GM10847 (cell line): ENCODE measurements around the gene GPRIN3.

Source experiments
- POLR2A ChIP-seq: IDR thresholded peaks from 2 replicates; pipeline ENCODE4 v1.6.1; 2011; ENCODE audit not compliant: insufficient read length; ENCODE audit errors: extremely low read depth

GPRIN3 gene

GRCh38 chr4:89283226-89284009 is 24.2 kb downstream of the GPRIN3 start:
- no peak for TF ChIP-seq POLR2A

GRCh38 chr4:89279385-89279784 is 28.2 kb downstream of the GPRIN3 start:
- no peak for TF ChIP-seq POLR2A

- no peak for TF ChIP-seq POLR2A
These were observed 30.2 kb downstream of the GPRIN3 start for GRCh38 chr4:89277412-89277811.

- TF ChIP-seq POLR2A: no peak
These were observed 31.3 kb downstream of the GPRIN3 start for GRCh38 chr4:89276296-89276695.

- no peak for TF ChIP-seq POLR2A
These were observed 32.0 kb downstream of the GPRIN3 start for GRCh38 chr4:89275587-89275986.

- no peak for TF ChIP-seq POLR2A
These were observed 33.9 kb downstream of the GPRIN3 start for GRCh38 chr4:89273741-89274141.

GRCh38 chr4:89270792-89271191 is 36.8 kb downstream of the GPRIN3 start:
- TF ChIP-seq POLR2A: no peak

- no peak for TF ChIP-seq POLR2A
These were observed 38.4 kb downstream of the GPRIN3 start for GRCh38 chr4:89269121-89269666.

GRCh38 chr4:89268679-89269078 is 38.9 kb downstream of the GPRIN3 start:
- TF ChIP-seq POLR2A: no peak

GRCh38 chr4:89267846-89268245 is 39.8 kb downstream of the GPRIN3 start:
- TF ChIP-seq POLR2A: no peak

- no peak for TF ChIP-seq POLR2A
These were observed 40.2 kb downstream of the GPRIN3 start for GRCh38 chr4:89267392-89267791.

GRCh38 chr4:89266128-89266527 is 41.5 kb downstream of the GPRIN3 start:
- no peak for TF ChIP-seq POLR2A

GRCh38 chr4:89263265-89263664 is 44.3 kb downstream of the GPRIN3 start:
- TF ChIP-seq POLR2A: no peak

- TF ChIP-seq POLR2A: no peak
These were observed 48.1 kb downstream of the GPRIN3 start for GRCh38 chr4:89259301-89260028.

GRCh38 chr4:89258506-89258905 is 49.1 kb downstream of the GPRIN3 start:
- no peak for TF ChIP-seq POLR2A

GRCh38 chr4:89257376-89257775 is 50.2 kb downstream of the GPRIN3 start:
- no peak for TF ChIP-seq POLR2A
